HG02798 (cell line): ENCODE measurements around the gene DPYSL5.
A peak's percentile ranks its signal among the peaks of the same experiment; 100 is the strongest.

ENCODE experiments used
- ATAC-seq: cut with Tn5 transposase; IDR thresholded peaks from one replicate; pipeline ENCODE4 v1.9.1; 2021; ENCODE audit warnings: mild to moderate bottlenecking; ENCODE audit not compliant: unreplicated experiment, poor library complexity

DPYSL5 gene

DNA sequence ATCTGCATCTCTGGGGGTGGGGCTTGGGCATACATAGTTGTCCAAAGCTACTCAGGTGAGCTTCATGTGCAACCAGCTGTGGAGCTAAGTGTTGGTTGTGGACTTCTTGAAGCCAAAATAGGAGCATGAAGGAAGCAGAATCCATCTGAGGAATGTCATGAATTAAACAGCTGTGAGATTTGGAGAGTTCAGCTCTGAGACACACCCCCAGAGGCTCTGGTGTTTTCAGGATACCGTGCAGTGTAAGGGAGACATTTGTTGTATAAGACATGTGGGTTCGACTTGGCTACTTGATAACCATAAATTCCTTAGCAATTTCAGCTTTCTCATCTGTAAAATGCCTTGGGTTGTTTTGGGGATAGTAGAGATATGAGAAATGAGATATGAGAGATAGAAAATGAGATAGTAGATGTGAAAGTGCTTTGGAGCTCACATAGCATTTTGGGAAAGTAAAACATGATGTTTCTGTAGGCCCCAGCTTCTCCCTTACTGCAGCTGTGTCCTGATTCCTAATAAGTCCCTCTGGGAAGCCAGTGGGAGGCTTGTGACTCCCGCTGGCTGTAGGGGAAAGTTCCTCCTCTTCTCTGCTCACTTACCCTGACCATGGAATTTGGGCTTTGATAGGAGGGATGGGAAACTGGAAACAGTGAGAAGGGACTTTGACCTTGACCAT, 50.0 kb downstream of the DPYSL5 start:
- no peak for ATAC-seq

- no peak for ATAC-seq
Observed at GRCh38 chr2:26898480-26899078, 50.6 kb downstream of the DPYSL5 start.

- ATAC-seq = no peak
Observed at GRCh38 chr2:26899500-26900164, 51.7 kb downstream of the DPYSL5 start.

DNA sequence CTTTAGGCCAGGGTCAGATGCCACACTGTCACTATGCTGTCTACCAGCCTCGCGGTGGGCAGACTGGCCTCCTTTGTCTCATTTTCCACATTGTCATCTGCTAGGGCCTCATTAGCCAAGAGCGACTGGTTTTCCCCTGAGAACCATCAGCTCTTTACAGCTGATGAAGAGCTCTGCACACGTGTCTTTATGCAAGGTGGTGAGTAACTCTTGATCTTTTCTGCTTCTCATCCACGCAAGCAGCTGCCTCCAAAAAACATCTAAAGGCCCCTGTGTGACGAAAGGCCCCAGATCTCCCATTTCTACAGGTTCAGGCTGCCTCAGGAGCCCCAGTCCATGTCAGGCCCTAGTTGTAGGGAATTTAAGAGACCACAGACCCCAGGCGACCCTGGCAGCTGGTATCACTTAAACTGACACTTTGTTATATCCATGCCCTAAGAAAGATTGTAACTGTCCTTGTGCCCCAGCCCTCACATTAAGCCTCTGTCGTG, 52.9 kb downstream of the DPYSL5 start:
- no peak for ATAC-seq

- ATAC-seq = no peak
Observed at GRCh38 chr2:26901326-26902183, 53.6 kb downstream of the DPYSL5 start.

- ATAC-seq = no peak
Observed at GRCh38 chr2:26903676-26904075, 55.7 kb downstream of the DPYSL5 start.

DNA sequence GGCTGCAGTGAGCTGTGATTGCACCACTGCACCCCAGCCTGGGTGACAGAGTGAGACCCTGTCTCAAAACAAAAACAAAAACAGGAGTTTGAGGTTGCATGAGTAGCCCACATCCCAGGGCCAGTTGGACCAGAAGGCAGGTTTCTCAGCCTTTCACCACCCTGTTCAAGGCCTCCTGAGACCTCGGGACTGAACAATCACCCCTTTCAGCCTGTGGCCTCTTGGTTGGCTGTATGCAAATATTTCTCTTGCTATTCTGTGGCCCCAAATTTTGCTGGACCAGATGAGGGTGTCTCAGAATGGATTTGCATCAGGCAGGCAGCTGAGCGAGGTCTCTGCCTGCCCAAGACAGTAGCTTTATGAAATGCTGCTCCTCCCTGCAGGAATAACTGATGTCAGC, 56.9 kb downstream of the DPYSL5 start:
- peak; percentile 66 for ATAC-seq

DNA sequence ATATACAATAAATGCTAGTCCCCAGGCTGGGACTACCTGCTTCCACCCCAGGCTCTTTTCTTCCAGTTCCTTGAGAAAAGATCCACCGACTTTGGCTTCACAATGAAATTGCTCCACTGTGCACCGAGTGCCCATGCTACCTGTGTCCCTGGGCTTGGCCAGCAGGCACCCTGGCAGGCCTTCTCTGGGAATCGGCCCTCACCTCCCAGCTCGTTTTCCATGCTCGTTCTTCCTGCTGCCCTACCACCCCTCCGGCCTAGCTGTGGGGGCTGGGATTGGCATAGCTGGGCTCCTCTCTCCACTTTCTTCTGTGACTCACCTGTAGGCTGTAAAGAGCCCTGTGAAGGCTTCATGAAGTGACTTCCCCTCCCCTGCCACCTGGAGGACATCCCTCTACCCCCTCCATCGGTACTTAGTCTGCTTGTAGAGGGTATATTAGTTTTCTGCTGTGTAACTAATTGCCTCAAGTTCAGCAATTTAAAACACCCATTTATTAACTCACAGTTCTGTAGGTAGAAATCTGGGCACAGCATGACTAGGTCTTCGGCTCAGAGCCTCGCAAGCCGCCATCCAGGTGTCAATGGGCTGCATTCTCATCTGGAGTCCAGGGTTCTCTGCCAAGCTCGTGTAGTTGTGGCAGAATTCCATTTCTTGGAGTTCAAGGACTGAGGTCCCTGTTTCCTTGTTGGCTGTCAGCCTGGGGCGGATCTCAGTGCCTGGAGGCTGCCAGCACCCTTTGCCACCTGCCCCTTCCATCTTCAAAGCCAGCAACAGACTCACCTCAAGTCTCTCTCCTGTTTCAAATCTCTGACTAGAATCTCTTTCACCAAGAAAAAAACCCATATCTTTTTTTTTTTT, 57.6 kb downstream of the DPYSL5 start:
- ATAC-seq = no peak

DNA sequence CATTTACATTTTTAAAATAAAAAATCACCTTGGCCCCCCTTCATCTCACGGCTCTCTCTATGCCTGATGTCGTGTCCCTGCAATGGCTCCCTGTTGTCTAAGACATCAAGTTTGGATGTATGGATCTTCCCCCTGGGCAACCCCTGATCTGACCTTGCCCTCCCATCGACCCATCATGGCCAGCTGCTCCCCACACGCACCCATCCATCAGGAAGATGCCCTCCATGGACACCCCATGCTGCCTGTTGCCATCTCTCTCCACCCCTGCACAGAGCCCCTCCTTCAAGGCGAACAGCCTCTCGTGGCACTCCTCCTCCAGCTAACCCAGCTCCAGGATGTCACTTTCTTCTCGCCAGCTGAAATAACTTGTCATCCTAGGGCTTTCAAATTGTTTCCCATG, 59.5 kb downstream of the DPYSL5 start:
- no peak for ATAC-seq

- ATAC-seq = no peak
Observed at GRCh38 chr2:26910176-26910575, 62.2 kb downstream of the DPYSL5 start.

DNA sequence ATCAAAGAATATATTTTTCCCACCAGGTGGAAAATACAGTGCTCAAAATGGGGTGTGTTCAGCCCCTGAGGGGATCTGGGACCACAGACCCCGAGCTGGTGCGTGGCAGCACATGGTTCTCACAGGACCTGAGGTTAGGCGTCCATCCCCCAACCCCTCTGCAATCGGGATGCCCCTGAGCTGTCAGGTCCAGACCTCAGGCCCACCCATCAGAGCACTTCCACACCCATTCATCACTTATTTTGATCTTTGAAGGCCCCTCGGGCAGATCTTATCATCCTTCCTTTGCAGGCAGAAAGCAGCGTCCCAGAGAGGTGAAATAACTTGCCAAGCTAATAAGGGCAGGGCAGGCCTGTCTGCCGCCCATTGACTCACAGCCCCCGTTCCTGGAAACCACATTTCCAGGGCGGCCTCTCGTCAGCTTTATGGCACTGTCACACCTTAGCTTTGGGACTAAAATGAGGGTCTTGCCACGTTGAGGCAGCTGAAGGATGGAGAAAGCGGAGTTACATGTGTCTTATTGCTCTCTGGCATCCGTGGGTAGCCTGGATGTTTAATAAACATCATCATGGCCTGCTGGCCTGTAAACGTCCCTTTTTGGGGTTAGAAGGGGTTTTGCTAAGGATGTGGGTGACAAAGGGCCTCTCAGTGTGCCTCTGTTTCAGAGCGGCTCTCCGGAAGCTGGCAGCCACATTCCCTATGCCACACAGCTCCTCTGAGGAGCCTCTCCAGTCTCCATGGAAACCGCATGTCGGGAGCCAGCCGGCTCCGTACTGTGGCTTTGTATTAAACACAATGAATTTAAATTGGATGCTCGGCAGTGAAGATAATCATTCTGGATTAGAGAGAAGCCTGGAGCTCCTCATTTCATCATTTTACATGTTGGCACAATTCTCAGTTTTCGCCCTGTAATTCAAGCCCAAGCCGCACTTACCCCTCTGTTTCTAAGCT, 64.3 kb downstream of the DPYSL5 start:
- ATAC-seq = no peak

- ATAC-seq = no peak
Observed at GRCh38 chr2:26913606-26913998, 65.7 kb downstream of the DPYSL5 start.

DNA sequence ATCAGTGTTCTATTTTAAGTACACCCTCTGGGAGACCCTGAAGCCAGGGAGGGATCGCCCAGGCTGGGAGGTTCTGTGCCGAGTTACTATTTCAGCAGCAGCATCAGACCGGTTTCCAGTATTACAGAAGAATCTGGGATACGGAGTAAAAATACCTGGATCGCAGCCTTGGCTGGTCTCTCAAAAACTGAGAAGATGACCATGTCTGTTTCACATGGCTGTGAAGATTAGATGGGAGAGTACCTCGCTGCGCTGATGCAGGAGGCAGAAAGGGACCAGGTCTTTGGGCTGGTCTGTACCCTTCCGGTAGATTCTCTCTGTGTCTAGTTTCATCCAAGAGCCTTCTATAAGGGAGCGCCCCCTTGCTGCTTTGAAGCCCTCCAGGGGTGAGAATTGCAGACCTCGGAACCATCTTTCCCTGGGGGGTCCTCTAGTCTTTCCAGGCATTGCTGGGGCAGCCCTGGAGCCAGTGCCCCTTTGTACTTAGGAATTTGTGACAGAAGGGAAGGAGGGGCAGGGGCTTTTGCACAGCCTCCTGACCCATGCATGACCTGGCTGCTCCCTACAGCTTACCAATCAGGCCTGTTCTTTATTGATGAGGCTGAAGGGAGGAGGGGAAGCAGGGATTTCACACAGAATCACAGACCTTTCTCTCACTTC, 66.2 kb downstream of the DPYSL5 start:
- ATAC-seq = no peak

DNA sequence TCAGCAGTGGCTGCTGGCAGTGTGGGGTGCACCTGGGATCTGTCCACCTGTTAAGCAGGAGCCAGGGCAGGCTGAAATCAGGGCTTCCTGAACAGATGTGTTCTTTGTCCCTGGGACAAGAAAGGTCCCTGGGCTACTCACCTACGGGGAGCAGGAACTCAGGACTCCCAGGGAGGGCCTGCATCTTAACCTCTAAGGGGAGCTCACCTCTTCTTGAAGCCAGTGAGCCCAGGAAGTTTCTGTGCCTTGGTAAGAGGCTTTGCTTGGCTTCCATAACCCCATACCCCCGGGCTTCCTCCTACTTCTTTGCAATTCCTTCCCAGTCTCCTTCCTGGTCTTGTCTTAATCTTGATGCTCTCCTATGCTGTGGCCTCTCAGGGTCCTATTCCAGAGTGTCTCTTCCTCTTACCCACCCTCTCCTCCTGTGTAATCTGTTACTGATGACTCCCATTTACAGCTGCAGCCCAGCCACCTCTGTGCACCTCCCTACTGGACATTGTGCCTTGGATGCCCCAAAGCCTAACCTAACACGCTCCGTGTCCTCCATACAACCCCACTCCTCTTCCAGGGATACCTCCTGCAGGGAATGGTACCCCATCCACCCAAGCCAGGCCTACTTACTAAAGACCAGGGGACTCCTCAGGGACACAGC, 66.9 kb downstream of the DPYSL5 start:
- ATAC-seq = no peak

GRCh38 chr2:26915316-26915715, 67.4 kb downstream of the DPYSL5 start:
- no peak for ATAC-seq

DNA sequence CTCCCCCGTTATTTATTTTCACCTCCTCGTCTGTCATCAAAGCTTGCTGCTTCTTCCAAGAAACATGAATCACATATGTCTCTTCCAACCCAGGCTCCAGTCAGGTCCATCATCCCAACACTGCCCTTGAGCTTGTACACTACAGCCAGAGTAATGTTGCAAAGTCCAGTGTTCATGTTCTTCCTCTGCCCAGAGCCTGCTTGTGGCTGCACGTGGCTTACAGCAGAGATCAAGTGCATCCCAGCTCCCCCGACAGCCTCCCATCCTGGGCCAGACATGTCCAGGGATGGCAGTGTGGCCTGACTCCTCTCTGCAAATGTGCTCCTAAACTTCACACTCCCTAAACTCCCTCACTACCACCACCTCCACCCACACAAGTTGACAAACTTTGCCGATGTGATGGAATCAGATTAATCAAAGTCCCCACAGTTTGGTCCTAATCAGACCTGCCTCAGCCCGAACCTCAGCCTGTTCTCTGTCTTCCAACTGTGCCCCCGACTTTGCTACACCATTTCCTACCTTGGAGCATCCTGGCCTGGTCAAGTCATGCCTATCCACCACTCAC, 68.3 kb downstream of the DPYSL5 start:
- no peak for ATAC-seq

GRCh38 chr2:26917135-26917836, 69.4 kb downstream of the DPYSL5 start:
- ATAC-seq = no peak
